GM12801 (cell line): ENCODE data around the gene PTMS.

Experiments used
- TF ChIP-seq, protein P1 (sequence below): IDR thresholded peaks from one replicate; pipeline ENCODE4 v1.5.1; 2011; ENCODE audit warnings: control low read depth; ENCODE audit not compliant: insufficient read length; ENCODE audit errors: extremely low read depth

The PTMS gene

DNA sequence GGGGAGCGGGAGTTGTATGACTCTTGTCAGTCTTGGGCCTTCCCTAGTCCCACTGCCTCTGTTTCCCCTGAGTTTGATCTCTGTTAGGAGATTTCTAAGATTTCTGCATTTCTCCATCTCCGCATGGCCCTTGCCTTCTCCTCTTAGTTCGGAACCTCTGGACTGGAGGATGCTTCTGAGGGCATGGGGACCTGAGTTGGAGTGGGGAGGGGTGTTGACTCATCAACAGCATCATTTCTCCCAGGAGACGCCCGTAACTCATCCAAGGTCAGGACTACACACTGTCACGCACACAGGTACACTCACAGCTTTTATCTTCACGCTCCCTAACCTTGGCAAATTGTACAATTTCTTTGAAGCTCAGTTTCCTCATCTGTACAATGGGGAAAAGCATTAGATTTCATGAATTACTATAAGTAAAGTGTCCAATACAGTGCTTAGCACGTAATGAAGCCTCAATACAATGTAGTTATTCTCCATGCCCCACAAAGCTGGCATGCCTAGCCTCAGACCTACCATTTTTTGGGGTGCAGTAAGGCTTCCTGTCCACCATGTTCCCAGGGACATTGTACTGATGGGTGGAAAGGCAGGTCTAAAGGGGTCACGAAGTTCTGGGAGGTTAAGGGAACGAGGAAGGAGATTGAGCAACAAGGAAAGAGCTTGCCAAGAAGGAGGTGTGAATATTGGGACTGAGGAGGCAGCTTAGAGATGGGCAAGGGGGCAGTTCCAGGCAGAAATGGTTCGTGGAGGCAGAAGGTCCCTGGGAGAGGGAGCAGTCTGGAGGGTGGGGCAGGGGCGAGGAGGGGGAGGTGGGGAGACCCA lies 5.6 kb downstream of the PTMS start:
- TF ChIP-seq, protein P1, sequence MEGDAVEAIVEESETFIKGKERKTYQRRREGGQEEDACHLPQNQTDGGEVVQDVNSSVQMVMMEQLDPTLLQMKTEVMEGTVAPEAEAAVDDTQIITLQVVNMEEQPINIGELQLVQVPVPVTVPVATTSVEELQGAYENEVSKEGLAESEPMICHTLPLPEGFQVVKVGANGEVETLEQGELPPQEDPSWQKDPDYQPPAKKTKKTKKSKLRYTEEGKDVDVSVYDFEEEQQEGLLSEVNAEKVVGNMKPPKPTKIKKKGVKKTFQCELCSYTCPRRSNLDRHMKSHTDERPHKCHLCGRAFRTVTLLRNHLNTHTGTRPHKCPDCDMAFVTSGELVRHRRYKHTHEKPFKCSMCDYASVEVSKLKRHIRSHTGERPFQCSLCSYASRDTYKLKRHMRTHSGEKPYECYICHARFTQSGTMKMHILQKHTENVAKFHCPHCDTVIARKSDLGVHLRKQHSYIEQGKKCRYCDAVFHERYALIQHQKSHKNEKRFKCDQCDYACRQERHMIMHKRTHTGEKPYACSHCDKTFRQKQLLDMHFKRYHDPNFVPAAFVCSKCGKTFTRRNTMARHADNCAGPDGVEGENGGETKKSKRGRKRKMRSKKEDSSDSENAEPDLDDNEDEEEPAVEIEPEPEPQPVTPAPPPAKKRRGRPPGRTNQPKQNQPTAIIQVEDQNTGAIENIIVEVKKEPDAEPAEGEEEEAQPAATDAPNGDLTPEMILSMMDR: no peak

DNA sequence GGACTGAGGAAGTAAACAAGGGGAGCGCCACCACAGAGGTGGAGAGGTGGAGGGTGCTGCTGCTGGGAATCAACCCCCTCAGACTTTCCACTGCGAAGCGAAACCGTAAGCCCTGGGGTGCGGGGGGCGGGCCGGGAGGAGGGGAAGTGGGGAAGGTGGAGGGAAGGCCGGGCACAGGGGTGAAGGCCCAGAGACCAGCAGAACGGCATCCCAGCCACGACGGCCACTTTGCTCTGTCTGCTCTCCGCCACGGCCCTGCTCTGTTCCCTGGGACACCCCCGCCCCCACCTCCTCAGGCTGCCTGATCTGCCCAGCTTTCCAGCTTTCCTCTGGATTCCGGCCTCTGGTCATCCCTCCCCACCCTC lies 6.2 kb downstream of the PTMS start, which contains the start of gene LAG3:
Gene LAG3 (plus strand): TSS at position 190 of the 365 bp plus-strand sequence. CDS start 333 bp downstream, outside the sequence.
- TF ChIP-seq, protein P1: no peak

DNA sequence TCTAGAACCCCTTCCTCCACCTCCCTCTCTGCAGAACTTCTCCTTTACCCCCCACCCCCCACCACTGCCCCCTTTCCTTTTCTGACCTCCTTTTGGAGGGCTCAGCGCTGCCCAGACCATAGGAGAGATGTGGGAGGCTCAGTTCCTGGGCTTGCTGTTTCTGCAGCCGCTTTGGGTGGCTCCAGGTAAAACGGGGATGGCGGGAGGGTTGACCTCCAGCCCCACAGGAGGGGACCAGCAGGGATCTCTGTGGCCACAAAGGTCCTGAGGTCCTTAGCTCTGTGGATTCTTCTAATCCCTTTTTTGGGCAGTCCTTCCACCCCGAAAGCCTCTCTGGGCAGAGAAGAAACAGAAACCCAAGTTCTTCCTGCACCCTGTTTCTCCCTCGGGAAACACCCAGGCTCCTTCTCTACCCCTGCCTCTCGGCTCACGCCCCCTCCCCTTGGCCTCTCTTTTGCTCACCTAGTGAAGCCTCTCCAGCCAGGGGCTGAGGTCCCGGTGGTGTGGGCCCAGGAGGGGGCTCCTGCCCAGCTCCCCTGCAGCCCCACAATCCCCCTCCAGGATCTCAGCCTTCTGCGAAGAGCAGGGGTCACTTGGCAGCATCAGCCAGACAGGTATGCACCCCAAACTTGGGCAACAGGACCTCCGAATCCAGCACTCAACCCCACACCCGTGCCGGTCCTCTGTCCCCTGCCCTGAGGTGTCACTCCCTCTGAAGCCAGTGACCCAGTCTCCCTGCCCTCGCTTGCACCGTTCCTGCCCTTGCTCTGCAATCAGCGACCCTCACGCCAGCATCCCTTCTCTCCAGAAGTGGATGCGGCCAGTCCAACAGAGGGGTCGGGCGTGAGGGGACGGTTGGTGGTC lies 6.8 kb downstream of the PTMS start:
- TF ChIP-seq, protein P1: no peak

DNA sequence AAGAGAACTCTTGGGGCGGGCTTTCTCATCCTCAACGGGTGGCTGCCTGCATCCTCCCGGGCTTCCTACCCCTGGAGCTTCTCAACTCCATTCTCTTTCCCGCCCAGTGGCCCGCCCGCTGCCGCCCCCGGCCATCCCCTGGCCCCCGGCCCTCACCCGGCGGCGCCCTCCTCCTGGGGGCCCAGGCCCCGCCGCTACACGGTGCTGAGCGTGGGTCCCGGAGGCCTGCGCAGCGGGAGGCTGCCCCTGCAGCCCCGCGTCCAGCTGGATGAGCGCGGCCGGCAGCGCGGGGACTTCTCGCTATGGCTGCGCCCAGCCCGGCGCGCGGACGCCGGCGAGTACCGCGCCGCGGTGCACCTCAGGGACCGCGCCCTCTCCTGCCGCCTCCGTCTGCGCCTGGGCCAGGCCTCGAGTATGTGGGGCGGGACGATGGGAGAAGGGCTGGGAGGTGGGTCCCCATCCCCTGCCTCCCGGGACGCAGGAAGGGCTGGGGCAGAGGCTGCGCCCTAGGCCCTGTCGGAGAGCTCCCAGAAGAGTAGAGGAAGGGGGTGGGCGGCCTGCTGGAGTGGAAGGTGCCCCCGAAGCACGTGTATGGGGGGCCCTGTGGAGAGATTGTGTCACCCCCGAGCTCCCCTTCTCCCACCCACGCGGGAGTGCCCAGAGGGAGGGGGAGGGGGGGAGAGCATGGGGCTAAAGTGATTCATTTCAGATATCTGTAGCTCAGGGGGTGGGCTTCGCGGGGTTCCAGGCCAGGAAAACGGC lies 7.6 kb downstream of the PTMS start:
- TF ChIP-seq, protein P1: no peak

DNA sequence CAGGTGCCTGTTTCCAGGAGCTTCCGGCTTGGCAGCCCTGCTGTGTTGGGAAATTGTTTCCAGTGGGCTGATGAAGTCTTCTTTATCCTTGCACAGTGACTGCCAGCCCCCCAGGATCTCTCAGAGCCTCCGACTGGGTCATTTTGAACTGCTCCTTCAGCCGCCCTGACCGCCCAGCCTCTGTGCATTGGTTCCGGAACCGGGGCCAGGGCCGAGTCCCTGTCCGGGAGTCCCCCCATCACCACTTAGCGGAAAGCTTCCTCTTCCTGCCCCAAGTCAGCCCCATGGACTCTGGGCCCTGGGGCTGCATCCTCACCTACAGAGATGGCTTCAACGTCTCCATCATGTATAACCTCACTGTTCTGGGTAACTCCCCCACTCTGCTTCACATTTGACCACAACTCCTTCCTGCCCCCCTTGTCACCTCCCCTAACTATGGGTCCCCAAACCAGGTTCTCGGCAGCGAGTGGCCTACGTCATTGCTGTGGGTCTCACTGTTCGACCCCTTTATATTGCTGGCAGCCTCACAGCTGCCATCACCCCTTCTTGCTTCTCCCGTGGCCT lies 8.4 kb downstream of the PTMS start:
- TF ChIP-seq, protein P1: no peak

DNA sequence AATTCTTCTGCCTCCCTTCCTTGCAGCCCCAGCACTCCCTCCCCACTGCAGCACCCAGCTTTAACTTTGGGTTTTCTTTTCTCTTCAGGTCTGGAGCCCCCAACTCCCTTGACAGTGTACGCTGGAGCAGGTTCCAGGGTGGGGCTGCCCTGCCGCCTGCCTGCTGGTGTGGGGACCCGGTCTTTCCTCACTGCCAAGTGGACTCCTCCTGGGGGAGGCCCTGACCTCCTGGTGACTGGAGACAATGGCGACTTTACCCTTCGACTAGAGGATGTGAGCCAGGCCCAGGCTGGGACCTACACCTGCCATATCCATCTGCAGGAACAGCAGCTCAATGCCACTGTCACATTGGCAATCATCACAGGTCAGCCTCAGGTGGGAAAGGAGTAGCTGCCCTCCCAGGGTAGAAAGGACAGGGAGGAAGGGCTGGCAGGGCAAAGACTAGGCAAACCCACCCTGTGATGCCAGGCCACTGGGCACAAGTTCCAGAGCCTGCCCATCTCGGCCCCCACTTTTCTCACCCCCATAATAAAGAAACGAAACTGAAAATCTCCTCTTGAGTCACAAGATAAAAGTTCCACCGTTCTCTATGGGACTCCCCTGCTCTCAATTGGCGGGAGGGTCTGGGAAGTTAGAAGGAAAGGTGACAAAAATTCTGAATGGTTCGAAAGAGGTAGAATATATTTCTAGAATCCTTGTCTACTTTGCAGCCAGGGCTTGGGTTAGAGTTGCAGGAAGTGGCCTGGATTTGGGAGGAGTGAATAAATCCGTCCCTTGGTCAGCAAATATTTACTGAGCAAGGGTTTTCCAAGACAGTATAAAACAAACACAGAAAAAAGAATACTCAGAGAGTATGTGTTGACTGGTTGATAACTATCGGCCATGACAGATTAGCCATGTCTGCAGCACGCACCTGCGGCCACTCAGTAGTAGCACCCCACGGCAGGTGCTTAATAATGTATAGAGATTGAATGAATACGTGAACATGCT lies 9.3 kb downstream of the PTMS start:
- TF ChIP-seq, protein P1: no peak
